Limb (tissue), 2 donors: Measurements from ENCODE around the gene ZNF544.
"Not testable (repeated sequence)": the region's sequence is repeated elsewhere in the genome, so short reads cannot be mapped to it uniquely, and the experiment has no call there.

Experiments
- DNase-seq, 2 donors: peaks; one replicate each; pipeline ENCODE4 v3.0.0-alpha.2; 2016; ENCODE audit errors: extremely low spot score in 2 of 2

The ZNF544 gene

DNA sequence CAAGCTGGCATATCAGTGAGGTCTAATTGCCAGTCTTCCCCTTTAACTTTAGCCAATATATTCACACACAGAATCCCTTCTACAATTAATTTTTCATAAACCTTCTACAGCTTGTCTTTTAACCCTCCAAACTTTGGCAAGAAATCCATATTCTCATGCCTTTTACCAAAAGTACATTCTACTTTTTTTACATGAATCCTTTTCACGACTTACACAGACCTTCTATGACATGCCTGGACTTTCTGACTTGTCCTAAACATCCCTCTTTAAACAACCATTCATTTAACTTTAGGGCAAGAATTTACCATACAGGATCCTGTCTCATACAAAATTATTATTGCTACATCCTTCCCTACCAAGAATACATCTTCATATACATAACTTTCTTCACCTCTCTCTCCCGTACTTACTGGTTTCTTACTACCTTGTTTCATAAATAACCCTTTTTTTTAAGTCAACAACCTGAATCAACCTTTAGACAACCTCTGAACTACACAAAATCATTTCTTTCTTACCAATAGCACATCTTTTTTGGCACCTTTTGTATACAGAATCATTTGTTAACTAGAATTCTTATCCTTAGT is 23.5 kb downstream of the ZNF544 start:
- no peak for DNase-seq

- not testable (repeated sequence) for DNase-seq
These were observed 29.5 kb downstream of the ZNF544 start for GRCh38 chr19:58258259-58258658.

- no peak for DNase-seq
These were observed 32.9 kb downstream of the ZNF544 start for GRCh38 chr19:58261600-58261967.

DNA sequence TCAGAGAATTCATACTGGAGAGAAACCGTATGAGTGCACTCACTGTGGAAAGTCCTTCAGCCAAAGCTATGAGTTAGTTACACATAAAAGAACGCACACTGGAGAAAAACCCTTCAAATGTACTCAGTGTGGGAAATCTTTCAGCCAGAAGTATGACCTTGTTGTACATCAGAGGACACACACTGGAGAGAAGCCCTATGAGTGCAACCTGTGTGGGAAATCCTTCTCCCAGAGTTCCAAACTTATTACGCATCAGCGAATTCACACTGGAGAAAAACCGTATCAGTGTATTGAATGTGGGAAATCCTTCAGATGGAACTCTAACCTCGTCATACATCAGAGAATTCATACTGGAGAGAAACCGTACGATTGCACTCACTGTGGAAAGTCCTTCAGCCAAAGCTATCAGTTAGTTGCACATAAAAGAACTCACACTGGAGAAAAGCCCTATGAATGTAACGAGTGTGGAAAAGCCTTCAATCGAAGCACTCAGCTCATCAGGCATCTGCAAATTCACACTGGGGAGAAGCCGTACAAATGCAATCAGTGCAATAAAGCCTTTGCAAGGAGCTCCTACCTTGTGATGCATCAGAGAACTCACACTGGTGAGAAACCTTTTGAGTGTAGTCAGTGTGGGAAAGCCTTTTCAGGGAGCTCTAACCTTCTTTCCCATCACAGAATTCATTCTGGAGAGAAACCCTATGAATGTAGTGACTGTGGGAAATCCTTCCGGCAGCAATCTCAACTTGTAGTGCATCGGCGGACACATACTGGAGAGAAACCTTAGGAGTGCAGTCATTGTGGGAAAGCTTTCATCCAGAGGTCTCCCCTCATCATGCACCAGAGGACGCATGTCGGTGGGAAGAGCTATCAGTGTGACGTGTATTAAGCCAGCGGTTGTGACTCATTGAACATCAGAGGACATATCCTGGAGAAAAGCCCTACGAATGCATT is 33.5 kb downstream of the ZNF544 start:
- DNase-seq: no peak

DNA sequence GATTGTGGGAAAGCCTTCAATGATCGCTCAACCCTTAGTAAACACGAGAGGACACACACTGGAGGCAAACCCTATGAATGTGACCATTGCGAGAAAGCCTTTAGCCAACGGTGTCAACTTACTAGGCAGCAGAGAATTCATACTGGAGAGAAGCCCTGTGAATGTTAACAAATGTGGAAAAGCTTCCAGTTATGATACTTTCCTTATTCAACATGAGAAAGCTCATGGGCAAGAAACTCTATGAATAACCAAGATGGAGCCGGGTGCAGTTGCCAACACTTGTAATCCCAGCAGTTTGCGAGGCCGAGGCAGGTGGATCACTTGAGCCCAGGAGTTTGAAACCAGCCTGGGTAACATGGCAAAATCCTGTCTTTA is 34.2 kb downstream of the ZNF544 start:
- no peak for DNase-seq

GRCh38 chr19:58265100-58265499 is 36.4 kb downstream of the ZNF544 start:
- no peak for DNase-seq

- DNase-seq: no peak
These were observed 39.6 kb downstream of the ZNF544 start for GRCh38 chr19:58268344-58268743.

DNA sequence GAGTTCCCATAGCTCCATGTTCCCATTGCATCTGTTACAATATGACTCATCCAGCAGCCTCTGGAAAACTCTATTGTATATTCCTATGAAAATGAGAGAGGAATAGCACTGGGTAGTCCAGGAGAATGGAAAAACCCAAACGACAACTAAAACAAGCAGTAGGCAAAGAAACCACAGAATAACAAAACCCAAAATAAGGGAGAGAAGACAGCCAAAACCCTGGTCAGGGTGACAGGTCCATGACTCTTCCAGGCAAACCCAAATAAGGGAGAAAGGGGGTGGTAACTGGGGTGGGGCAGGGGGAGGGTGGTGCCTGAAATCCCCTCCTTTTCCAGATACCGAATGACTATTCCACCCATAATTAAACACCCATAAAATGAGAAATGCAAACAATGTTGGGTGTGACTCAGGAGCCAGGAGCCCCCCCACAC is 46.1 kb downstream of the ZNF544 start:
- no peak for DNase-seq

DNA sequence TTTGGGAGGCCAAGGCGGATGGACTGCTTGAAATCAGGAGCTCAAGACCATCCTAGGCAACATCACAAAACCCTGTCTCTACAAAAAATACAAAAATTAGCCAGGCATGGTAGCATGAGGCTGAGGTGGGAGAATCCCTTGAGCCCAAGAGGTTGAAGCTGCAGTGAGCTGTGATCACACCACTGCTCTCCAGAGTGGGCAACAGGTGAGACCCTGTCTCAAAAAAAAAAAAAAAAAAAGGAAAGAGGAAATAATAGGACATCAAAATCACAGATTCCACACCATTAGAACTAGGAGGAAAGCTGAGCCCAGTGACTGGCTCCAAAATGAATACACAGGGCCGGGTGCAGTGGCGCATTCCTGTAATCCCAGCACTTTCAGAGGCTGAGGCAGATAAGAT is 46.9 kb downstream of the ZNF544 start:
- no peak for DNase-seq

DNA sequence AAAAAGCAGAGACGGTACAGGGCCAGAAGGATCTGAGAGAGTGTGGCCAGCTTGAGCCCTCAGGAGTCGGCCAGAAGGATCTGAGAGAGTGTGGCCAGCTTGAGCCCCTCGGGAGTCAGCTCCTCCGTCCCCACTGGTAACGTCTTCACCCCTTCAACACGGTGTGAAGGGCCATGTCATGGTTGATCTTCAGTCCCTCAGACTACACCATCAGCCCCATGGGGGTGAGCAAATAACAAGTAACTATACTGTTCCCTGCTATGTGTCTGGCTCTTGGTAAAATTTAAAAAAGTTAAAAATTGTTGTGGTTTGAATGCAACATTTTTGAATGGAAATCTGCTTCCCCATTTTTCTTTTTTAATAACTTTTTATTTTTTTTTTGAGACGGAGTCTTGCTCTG is 48.5 kb downstream of the ZNF544 start:
- no peak for DNase-seq

- no peak for DNase-seq
These were observed 49.2 kb downstream of the ZNF544 start for GRCh38 chr19:58277748-58278540.

DNA sequence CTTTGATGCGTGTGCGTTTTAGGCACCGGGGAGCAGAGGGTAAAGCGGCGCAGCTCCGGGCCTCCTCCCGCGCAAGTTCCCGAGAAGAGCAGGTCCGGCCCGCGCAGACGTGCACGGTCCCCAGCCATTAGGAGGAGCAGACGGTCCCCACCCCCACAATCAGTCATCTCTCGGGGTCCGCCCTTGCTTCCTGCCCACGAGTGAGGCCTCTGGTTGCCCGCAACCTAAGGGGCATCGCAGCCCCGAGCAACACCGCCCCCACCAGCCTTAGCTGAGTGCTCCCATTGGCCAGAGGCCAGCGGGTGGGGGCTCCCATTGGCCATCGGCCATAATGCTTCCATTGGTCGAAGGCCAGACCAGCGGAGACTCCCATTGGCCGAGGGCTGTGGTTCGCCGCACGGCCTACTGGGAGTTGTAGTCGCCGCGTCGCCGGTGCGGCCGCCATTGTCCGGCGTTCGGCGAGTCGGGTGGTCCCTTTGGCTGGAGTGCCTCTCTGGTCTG is 49.9 kb downstream of the ZNF544 start, which contains the start of gene ZNF8:
ZNF8 (plus strand) TSS at position 415 of the 501 bp plus-strand sequence. CDS start 127 bp downstream, outside the sequence.
- peak; percentile 98 to 99 for DNase-seq

- DNase-seq: peak; percentile 38 to 82
These were observed 50.6 kb downstream of the ZNF544 start for GRCh38 chr19:58279042-58279924.

DNA sequence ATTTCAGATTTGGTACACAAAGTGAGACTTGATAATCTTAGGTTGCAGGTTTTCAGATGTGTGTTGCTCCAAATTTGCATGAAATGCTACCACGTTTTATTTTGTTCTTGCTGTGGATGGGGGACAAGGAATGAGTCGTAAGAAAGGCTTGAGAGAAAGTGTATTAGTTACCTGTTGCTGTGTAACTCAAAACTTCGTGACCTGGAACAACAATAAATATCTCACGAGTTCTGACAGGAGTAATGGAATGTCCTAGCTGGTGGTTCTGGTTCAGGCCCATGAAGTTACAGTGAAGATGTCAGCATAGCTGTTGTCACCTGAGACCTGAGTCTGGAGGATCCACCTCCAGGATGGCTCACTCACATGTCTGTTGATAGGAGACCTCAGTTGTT is 51.2 kb downstream of the ZNF544 start:
- no peak for DNase-seq

- DNase-seq: no peak
These were observed 55.5 kb downstream of the ZNF544 start for GRCh38 chr19:58284199-58284598.

- no peak for DNase-seq
These were observed 63.2 kb downstream of the ZNF544 start for GRCh38 chr19:58291943-58292342.

DNA sequence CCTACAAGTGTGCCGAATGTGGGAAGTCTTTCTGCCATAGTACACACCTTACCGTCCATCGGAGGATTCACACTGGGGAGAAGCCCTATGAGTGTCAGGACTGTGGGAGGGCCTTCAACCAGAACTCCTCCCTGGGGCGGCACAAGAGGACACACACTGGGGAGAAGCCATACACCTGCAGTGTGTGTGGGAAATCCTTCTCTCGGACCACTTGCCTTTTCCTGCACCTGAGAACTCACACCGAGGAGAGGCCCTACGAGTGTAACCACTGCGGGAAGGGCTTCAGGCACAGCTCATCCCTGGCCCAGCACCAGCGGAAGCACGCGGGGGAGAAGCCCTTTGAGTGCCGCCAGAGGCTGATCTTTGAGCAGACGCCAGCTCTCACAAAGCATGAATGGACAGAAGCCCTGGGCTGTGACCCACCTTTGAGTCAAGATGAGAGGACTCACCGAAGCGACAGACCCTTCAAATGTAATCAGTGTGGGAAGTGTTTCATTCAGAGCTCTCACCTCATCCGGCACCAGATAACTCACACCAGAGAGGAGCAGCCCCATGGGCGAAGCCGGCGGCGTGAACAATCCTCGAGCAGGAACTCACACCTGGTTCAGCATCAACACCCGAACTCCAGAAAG is 66.1 kb downstream of the ZNF544 start:
- no peak for DNase-seq

DNA sequence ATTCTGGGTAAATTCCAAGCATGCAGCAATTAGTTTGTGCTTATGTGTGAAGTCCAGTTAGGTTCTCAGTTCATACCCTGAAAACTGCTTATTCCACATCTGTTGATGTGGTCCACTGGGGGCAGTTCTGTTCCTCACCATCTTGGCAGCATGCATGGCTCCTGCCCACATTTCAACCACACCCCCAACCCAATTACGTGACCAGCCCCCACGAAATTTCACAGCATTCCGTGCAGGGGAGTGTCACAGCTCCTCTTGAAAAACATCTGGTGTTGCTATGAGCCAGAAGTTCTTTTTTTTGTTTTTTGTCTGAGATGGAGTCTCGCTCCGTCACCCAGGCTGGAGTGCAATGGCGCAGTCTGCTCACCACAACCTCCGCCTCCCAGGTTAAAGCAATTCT is 67.4 kb downstream of the ZNF544 start:
- DNase-seq: no peak

DNA sequence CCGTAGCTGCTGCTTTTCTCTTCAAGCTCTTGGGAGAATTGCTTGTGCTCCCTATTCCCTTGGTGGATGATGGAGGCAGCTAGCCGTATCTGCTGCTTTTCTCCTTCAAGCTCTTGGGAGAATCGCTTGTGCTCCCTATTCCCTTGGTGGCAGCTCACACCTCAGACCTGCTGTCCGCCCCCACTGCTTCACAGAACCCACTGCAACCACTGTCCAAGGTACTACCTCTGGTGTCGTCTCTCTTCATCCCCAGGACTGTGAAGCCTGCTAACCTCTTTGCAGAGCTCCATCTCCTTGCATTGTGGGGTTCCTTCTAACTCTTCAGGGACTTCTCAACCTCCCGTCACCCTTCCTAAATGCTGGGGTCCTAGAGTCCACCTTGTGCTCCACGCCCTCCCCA is 71.9 kb downstream of the ZNF544 start:
- no peak for DNase-seq

- no peak for DNase-seq
These were observed 75.5 kb downstream of the ZNF544 start for GRCh38 chr19:58304255-58304654.

- DNase-seq: no peak
These were observed 76.0 kb downstream of the ZNF544 start for GRCh38 chr19:58304748-58305064.
